ENCODE data around the gene DOCK9.

DNA sequence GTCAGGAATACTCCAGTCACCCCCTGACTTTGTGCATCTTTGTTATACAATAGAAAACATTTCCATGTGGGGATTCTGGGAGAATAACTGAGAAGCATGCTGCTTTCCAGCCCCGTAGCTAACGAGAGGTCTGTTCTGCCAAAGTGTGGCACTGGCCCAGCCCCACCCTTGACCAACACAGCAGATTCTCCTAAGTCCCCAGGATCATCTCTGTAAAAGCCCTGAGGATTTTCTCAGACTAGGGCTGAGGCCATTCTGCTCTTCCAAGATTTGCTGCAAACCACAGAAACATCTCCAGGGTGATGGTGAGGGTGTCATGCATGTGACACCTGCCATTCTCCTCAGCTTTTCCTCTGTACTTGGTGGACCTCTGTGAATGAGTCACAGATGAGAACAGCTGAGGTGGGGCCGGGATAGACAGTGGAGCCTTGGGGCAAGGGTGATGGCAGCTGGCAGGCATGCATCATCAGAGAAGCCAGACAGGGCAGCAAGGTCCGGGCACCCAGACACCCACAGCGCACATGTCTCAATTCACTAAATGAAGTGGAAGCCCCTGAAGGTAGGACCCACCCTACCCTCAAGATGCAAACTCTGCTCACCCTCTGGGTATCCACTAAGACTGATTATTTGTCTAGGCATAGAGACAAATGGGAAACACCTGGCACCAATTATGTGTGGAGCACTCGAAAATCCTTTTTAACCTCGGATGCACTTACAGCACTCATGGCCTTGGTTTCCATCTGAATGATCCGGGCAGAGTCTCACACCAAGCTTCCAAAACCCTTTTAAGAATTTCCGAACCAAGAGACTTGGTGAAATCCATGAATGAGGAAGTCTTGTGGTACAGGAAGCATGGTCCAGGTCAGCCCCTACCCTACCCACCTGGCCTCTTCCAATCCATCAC, 20.1 kb upstream of the DOCK9 start:
- TF ChIP-seq POLR2A (IDR thresholded peaks at IDR 0.05; ENCODE audit: low read depth, low read length) (no peak), FOS (IDR thresholded peaks at IDR 0.05; ENCODE audit: borderline replicate concordance, insufficient read depth, low read length) (no peak), EZH2 (IDR thresholded peaks at IDR 0.05; ENCODE audit: borderline replicate concordance, low read depth, low read length, severe bottlenecking) (no peak), MYC (IDR thresholded peaks at IDR 0.05; ENCODE audit: low read depth, low read length) (no peak), POLR2AphosphoS5 (IDR thresholded peaks at IDR 0.05; ENCODE audit: insufficient read depth, low read depth, low read length) (no peak), JUN (IDR thresholded peaks at IDR 0.05; ENCODE audit: borderline replicate concordance, insufficient read depth, insufficient read length, low read depth) (no peak), GATA2 (IDR thresholded peaks at IDR 0.05; ENCODE audit: insufficient read depth, insufficient read length, low read depth, low read length) (no peak)
- TF ChIP-seq, protein P1, sequence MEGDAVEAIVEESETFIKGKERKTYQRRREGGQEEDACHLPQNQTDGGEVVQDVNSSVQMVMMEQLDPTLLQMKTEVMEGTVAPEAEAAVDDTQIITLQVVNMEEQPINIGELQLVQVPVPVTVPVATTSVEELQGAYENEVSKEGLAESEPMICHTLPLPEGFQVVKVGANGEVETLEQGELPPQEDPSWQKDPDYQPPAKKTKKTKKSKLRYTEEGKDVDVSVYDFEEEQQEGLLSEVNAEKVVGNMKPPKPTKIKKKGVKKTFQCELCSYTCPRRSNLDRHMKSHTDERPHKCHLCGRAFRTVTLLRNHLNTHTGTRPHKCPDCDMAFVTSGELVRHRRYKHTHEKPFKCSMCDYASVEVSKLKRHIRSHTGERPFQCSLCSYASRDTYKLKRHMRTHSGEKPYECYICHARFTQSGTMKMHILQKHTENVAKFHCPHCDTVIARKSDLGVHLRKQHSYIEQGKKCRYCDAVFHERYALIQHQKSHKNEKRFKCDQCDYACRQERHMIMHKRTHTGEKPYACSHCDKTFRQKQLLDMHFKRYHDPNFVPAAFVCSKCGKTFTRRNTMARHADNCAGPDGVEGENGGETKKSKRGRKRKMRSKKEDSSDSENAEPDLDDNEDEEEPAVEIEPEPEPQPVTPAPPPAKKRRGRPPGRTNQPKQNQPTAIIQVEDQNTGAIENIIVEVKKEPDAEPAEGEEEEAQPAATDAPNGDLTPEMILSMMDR (IDR thresholded peaks at IDR 0.05; ENCODE audit: extremely low read depth in 1 of 2, insufficient read depth in 1 of 2, low read depth in 1 of 2, low read length in 2 of 2): no peak
- TF ChIP-seq, protein P2, sequence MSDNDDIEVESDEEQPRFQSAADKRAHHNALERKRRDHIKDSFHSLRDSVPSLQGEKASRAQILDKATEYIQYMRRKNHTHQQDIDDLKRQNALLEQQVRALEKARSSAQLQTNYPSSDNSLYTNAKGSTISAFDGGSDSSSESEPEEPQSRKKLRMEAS (IDR thresholded peaks at IDR 0.05; ENCODE audit: insufficient read depth, insufficient read length): no peak

Measured in endothelial cell of umbilical vein (primary cell).